ENCODE results near the gene VSIG10L2. TPM values are rescaled to one million over a fixed set of nuclear protein-coding genes. Genes with fewer than 3 reads are reported as not detected.

VSIG10L2 gene
- total and polyA plus RNA-seq, 12 donors: 0.15 to 0.38 (median 0.35) TPM; not detected in 9

DNA sequence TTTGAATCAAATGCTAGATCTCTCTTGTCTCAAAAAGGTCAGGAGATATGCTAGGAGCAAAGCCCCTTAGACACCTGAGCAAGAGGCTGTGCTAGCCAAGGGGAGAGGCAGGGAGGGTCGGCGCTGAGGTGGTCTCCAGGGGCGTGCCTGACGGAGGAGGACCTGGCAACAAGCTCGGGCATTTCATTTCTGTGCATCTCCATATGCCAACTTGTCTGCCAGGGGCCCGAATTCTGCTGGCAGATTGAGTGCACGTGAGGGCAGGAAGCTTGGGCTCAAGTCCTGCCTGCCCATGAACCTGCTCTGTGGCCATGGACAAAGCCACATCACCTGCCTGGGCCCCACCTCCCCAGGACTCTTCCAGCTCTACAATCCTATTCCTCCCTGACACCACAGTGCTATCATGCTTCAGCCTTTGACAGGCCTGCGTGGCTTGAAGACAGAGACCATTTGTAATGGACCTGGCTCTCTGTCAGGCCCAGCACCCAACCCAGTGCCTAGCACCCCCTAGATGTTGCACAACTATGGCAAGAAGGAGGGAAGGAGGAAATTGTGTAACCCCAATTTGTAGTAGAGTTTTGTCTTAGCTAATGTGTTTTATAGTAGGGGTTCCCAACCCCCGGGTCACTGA is 16.3 kb upstream of the VSIG10L2 start:
- H3K27ac ChIP-seq: no peak overlapping the region
- H3K4me3 ChIP-seq: no peak overlapping the region
- no peaks in the 10 kb centered on the region for H3K36me3 ChIP-seq
- ATAC-seq (no peak), DNase-seq (no peak)
- peaks cover 0 to 22% (median 0%) of the 10 kb centered on the region in 7 donors for H3K27me3 ChIP-seq
- H3K4me1 ChIP-seq: no peaks in the 10 kb centered on the region
- WGBS, 2 donors: 80 to 91% methylated on average over 9 of the region's 9 CpGs
- H3K9me3 ChIP-seq: no peaks in the 10 kb centered on the region
- TF ChIP-seq, protein P1, sequence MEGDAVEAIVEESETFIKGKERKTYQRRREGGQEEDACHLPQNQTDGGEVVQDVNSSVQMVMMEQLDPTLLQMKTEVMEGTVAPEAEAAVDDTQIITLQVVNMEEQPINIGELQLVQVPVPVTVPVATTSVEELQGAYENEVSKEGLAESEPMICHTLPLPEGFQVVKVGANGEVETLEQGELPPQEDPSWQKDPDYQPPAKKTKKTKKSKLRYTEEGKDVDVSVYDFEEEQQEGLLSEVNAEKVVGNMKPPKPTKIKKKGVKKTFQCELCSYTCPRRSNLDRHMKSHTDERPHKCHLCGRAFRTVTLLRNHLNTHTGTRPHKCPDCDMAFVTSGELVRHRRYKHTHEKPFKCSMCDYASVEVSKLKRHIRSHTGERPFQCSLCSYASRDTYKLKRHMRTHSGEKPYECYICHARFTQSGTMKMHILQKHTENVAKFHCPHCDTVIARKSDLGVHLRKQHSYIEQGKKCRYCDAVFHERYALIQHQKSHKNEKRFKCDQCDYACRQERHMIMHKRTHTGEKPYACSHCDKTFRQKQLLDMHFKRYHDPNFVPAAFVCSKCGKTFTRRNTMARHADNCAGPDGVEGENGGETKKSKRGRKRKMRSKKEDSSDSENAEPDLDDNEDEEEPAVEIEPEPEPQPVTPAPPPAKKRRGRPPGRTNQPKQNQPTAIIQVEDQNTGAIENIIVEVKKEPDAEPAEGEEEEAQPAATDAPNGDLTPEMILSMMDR (IDR thresholded peaks at IDR 0.05): no peak
- intact Hi-C loops (cut with DNase I): loop anchor here in 6 of 10 donors (5.0 to 10.0 kb wide), 7 partner anchors 65 to 335 kb away; partner anchors contain the start of genes FOXRED1 (in 2 of the 6), SRPRA (in 2 of the 6) and CDON (in 1 of the 6)

DNA sequence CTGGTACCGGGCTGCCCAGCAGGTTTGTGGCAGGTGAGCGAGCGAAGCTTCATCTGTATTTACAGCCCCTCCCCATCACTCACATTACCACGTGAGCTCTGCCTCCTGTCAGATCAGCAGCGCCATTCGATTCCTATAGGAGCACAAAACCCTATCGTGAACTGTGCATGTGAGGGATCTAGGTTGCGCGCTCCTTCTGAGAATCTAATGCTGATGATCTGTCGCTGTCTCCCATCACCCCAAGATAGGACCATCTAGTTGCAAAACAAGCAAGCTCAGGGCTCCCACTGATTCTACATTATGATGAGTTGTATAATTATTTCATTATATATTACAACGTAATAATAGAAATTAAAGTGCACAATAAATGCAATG is 15.8 kb upstream of the VSIG10L2 start:
- Histone ChIP-seq H3K36me3 (no peaks in the 10 kb centered on the region), H3K4me3 (no peak overlapping the region), H3K9me3 (no peaks in the 10 kb centered on the region), H3K27ac (no peak overlapping the region), H3K27me3 (peaks cover 0 to 22% (median 0%) of the 10 kb centered on the region in 7 donors), H3K4me1 (no peaks in the 10 kb centered on the region)
- no peak for DNase-seq
- TF ChIP-seq, protein P1 (IDR thresholded peaks at IDR 0.05): no peak
- no peak for ATAC-seq
- 92% methylated on average over 11 of the region's 11 CpGs for WGBS, 2 donors
- intact Hi-C loops (cut with DNase I): loop anchor here in 1 of 10 donors (5.0 to 10.0 kb wide), 2 partner anchors 65 to 257 kb away; no protein-coding TSS in a partner anchor

DNA sequence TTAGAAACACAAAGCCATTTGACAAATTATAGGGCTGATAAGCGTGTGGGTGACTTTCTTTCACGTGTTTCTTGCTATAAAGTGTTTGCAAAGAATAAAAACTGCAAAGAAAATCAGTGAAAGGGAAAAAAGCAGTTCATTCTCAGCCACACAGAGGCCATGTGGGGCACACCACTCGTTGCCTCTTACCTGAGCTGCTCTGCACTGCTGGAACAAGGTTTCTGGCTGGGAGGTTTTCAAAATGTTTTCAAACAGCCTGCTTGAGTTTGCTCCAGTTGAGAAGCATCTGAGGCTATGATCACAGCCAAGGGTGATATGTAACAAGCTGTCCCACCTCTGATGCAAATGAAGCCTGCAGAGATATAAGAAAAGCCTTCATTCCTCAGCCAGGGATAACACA is 14.7 kb upstream of the VSIG10L2 start:
- H3K36me3 ChIP-seq: no peaks in the 10 kb centered on the region
- no peaks in the 10 kb centered on the region for H3K9me3 ChIP-seq
- peaks cover 0 to 21% (median 0%) of the 10 kb centered on the region in 7 donors for H3K27me3 ChIP-seq
- ATAC-seq: no peak
- H3K27ac ChIP-seq: no peak overlapping the region
- TF ChIP-seq, protein P1 (IDR thresholded peaks at IDR 0.05): no peak
- no peak overlapping the region for H3K4me3 ChIP-seq
- intact Hi-C loops (cut with DNase I): loop anchor here in 1 of 10 donors (5.0 to 10.0 kb wide), 2 partner anchors 64 to 256 kb away; no protein-coding TSS in a partner anchor
- H3K4me1 ChIP-seq: no peaks in the 10 kb centered on the region
- DNase-seq: no peak
- WGBS, 2 donors: 80 to 83% methylated on average over 3 of the region's 3 CpGs

DNA sequence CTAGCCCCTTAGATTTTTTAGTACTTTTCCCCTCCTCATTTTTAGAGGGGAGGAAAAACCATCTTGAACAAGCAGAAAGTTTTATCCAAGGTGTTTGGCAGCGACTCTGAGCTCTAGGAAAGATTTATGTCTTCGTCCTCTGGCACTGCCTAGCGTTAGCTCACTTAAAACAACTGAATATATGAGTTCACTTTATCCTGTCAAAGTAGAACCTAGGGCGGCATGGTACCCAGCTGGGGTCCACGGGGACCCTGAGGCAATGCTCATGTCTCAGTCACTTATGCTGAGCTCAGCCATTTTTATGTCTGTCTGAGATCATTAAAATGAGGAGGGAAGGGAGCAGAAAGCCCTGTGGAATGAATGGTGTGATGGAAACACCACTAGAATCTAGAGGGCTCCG is 14.2 kb upstream of the VSIG10L2 start:
- Histone ChIP-seq H3K9me3 (no peaks in the 10 kb centered on the region), H3K4me3 (no peak overlapping the region), H3K27ac (no peak overlapping the region), H3K4me1 (no peaks in the 10 kb centered on the region), H3K36me3 (no peaks in the 10 kb centered on the region), H3K27me3 (peaks cover 0 to 18% (median 0%) of the 10 kb centered on the region in 7 donors)
- 86 to 92% methylated on average over 6 of the region's 6 CpGs for WGBS, 2 donors
- ATAC-seq (no peak), DNase-seq (no peak)
- TF ChIP-seq, protein P1 (IDR thresholded peaks at IDR 0.05): no peak
- intact Hi-C loops (cut with DNase I): loop anchor here in 1 of 10 donors (5.0 to 10.0 kb wide), 2 partner anchors 63 to 256 kb away; no protein-coding TSS in a partner anchor

Measured in heart right ventricle (tissue), 16 donors.